HL-60 (cell line): ENCODE measurements around the gene CPT1A.

ENCODE experiments used
- DNase-seq, 2 experiments: peaks; one replicate each; pipeline ENCODE4 v3.0.0-alpha.2; 2010 to 2020; ENCODE audit warnings: low read depth in 1 of 2, low spot score in 1 of 2
- H3K27ac ChIP-seq: fragments of 250-450 bp; sonication (Bioruptor Pico); replicated peaks from 2 replicates; pipeline ENCODE4 v1.5.1; 2020; ENCODE audit warnings: mild to moderate bottlenecking, moderate library complexity
- H3K27me3 ChIP-seq: fragments of 250-450 bp; sonication (Bioruptor Pico); 2 replicates; pipeline ENCODE4 v1.5.1; 2021; ENCODE audit warnings: mild to moderate bottlenecking, moderate library complexity; ENCODE audit not compliant: insufficient read depth, poor library complexity, severe bottlenecking
- H3K4me3 ChIP-seq: replicated peaks from 2 replicates; pipeline ENCODE4 v1.5.1; 2011; ENCODE audit warnings: mild to moderate bottlenecking, control low read depth, low read length; ENCODE audit not compliant: insufficient read depth
- CTCF ChIP-seq: IDR thresholded peaks from one replicate; pipeline ENCODE4 v1.5.1; 2011; ENCODE audit warnings: low read length, control low read depth, inconsistent platforms; ENCODE audit not compliant: insufficient read depth
- GABPA ChIP-seq: IDR thresholded peaks from 2 replicates; pipeline ENCODE4 v1.6.1; 2012; ENCODE audit warnings: low read depth
- POLR2AphosphoS5 ChIP-seq: IDR thresholded peaks from 2 replicates; pipeline ENCODE4 v1.6.1; 2012; ENCODE audit warnings: low read depth
- REST ChIP-seq: IDR thresholded peaks from 2 replicates; pipeline ENCODE4 v1.6.1; 2012; ENCODE audit warnings: low read depth; ENCODE audit not compliant: insufficient replicate concordance
- SPI1 ChIP-seq: IDR thresholded peaks from 2 replicates; pipeline ENCODE4 v1.6.1; 2012; ENCODE audit warnings: low read depth, mild to moderate bottlenecking, borderline replicate concordance

Gene CPT1A

GRCh38 chr11:68776442-68777235, 65.1 kb downstream of the CPT1A start:
- no peak overlapping the region for H3K4me3 ChIP-seq
- TF ChIP-seq SPI1 (no peak), POLR2AphosphoS5 (no peak), CTCF (no peak), REST (no peak), GABPA (no peak)
- no peak overlapping the region for H3K27ac ChIP-seq
- DNase-seq: no peak
- no peaks in the 10 kb centered on the region for H3K27me3 ChIP-seq

- Histone ChIP-seq H3K27ac (no peak overlapping the region), H3K4me3 (no peak overlapping the region), H3K27me3 (no peaks in the 10 kb centered on the region)
- TF ChIP-seq GABPA (no peak), POLR2AphosphoS5 (no peak), REST (no peak), SPI1 (no peak), CTCF (no peak)
- no peak for DNase-seq
These were observed 65.7 kb downstream of the CPT1A start for GRCh38 chr11:68775951-68776388.

GRCh38 chr11:68774194-68774585, 67.5 kb downstream of the CPT1A start:
- TF ChIP-seq POLR2AphosphoS5 (no peak), CTCF (no peak), GABPA (no peak), SPI1 (no peak), REST (no peak)
- DNase-seq: no peak
- no peaks in the 10 kb centered on the region for H3K27me3 ChIP-seq
- H3K27ac ChIP-seq: no peak overlapping the region
- no peak overlapping the region for H3K4me3 ChIP-seq
